BLaER1 treated with 17β-estradiol and CSF1 and Interleukin-3, amounts not matched to agents 10 nM and 100 nM (cell line): ENCODE measurements around the gene KRTAP12-2.

Experiments used
- H3K27ac ChIP-seq, 11 experiments: shearing (Covaris generic); formaldehyde crosslinking; 2 replicates each; pipeline ENCODE4 v1.8.1; 2022
- H3K27me3 ChIP-seq, 11 experiments: shearing (Covaris generic); formaldehyde crosslinking; 2 replicates each; pipeline ENCODE4 v1.8.1; 2022
- H3K36me3 ChIP-seq, 11 experiments: shearing (Covaris generic); formaldehyde crosslinking; 2 replicates each; pipeline ENCODE4 v1.8.1; 2022
- H3K4me1 ChIP-seq, 10 experiments: shearing (Covaris generic); formaldehyde crosslinking; 2 replicates each; pipeline ENCODE4 v1.8.1; 2022
- H3K4me2 ChIP-seq, 11 experiments: shearing (Covaris generic); formaldehyde crosslinking; 2 replicates each; pipeline ENCODE4 v1.8.1; 2022
- H3K4me3 ChIP-seq, 10 experiments: shearing (Covaris generic); formaldehyde crosslinking; 2 replicates each; pipeline ENCODE4 v1.8.1; 2022
- H3K9ac ChIP-seq, 11 experiments: shearing (Covaris generic); formaldehyde crosslinking; 2 replicates each; pipeline ENCODE4 v1.8.1; 2022
- H3K9me3 ChIP-seq, 11 experiments: shearing (Covaris generic); formaldehyde crosslinking; replicated peaks in 1 of 11; 2 replicates each; pipeline ENCODE4 v1.8.1; 2022
- H4K20me1 ChIP-seq, 11 experiments: shearing (Covaris generic); formaldehyde crosslinking; 2 replicates each; pipeline ENCODE4 v1.8.1; 2022
- Cebpa-rat ChIP-seq, 11 experiments: shearing (Covaris generic); IDR thresholded peaks; 2 replicates each; pipeline ENCODE4 v1.8.1; 2022

Gene KRTAP12-2

GRCh38 chr21:44703731-44704635, 37.3 kb upstream of the KRTAP12-2 start:
- TF ChIP-seq Cebpa-rat (IDR thresholded peaks at IDR 0.05), result no peak
- peaks cover 68 to 99% (median 92%) of the 10 kb centered on the region in 11 experiments for H3K27me3 ChIP-seq
- H3K4me1 ChIP-seq, result peaks cover 10 to 23% (median 15%) of the 10 kb centered on the region in 10 experiments; a peak in 18 of 20 replicates
- peaks cover 20 to 32% (median 22%) of the 10 kb centered on the region in 11 experiments for H3K9me3 ChIP-seq
- peaks cover 0 to 32% (median 2%) of the 10 kb centered on the region in 11 experiments; a peak in 9 of 22 replicates for H4K20me1 ChIP-seq
- H3K4me2 ChIP-seq, result no peak overlapping the region
- H3K4me3 ChIP-seq, result no peak overlapping the region
- no peak overlapping the region for H3K27ac ChIP-seq
- H3K36me3 ChIP-seq, result no peaks in the 10 kb centered on the region
- H3K9ac ChIP-seq, result no peak overlapping the region

GRCh38 chr21:44702973-44703730, 36.4 kb upstream of the KRTAP12-2 start:
- Histone ChIP-seq H3K27me3 (peaks cover 67 to 99% (median 92%) of the 10 kb centered on the region in 11 experiments), H3K9me3 (peaks cover 20 to 32% (median 22%) of the 10 kb centered on the region in 11 experiments), H3K36me3 (no peaks in the 10 kb centered on the region), H3K4me3 (no peak overlapping the region), H3K4me2 (no peak overlapping the region), H3K4me1 (peaks cover 4 to 23% (median 13%) of the 10 kb centered on the region in 10 experiments; a peak in 18 of 20 replicates), H4K20me1 (peaks cover 0 to 25% (median 0%) of the 10 kb centered on the region in 11 experiments; a peak in 6 of 22 replicates), H3K27ac (no peak overlapping the region), H3K9ac (no peak overlapping the region)
- TF ChIP-seq Cebpa-rat (IDR thresholded peaks at IDR 0.05), result no peak

DNA sequence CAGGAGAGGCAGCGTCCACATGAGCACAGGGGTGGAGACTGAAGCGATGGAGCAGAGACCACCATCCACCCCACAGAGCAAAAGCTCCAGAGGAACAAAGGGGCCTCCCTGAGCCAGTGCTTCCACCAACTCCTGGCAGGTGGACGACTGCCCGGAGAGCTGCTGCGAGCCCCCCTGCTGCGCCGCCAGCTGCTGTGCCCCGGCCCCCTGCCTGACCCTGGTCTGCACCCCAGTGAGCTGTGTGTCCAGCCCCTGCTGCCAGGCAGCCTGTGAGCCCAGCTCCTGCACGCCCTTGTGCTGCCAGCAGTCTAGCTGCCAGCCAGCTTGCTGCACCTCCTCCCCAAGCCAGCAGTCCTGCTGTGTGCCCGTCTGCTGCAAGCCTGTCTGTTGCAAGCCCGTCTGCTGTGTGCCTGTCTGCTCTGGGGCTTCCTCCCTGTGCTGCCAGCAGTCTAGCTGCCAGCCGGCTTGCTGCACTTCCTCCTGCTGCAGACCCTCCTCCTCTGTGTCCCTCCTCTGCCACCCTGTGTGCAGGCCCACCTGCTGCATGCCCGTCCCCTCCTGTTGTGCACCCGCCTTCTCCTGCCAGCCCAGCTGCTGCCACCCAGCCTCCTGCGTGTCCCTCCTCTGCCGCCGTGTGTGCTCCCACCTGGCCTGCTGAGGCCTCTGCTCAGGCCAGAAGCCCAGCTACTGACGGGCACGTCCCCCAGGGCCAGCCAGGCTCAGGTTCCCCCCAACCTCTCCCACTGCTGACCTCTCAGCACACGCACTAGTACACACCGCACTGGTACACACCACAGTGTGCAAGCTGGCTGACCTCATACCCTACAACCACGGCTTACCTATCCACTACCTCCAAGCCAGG, 35.6 kb upstream of the KRTAP12-2 start:
- no peak for TF ChIP-seq Cebpa-rat (IDR thresholded peaks at IDR 0.05)
- no peak overlapping the region for H3K9ac ChIP-seq
- H4K20me1 ChIP-seq, result peaks cover 0 to 23% (median 0%) of the 10 kb centered on the region in 11 experiments; a peak in 4 of 22 replicates
- peaks cover 20 to 30% (median 22%) of the 10 kb centered on the region in 11 experiments for H3K9me3 ChIP-seq
- no peaks in the 10 kb centered on the region for H3K36me3 ChIP-seq
- H3K27ac ChIP-seq, result no peak overlapping the region
- no peak overlapping the region for H3K4me3 ChIP-seq
- H3K27me3 ChIP-seq, result peaks cover 66 to 99% (median 92%) of the 10 kb centered on the region in 11 experiments
- peaks cover 4 to 23% (median 13%) of the 10 kb centered on the region in 10 experiments; a peak in 18 of 20 replicates for H3K4me1 ChIP-seq
- H3K4me2 ChIP-seq, result no peak overlapping the region

GRCh38 chr21:44701541-44701940, 34.8 kb upstream of the KRTAP12-2 start:
- Histone ChIP-seq H4K20me1 (peaks cover 0 to 23% (median 0%) of the 10 kb centered on the region in 11 experiments; a peak in 4 of 22 replicates), H3K9ac (no peak overlapping the region), H3K4me2 (peak overlapping the region in 2 of 11 experiments; percentile 60 to 64; a peak in 2 of 22 replicates), H3K27me3 (peaks cover 58 to 96% (median 86%) of the 10 kb centered on the region in 11 experiments), H3K4me3 (no peak overlapping the region), H3K27ac (no peak overlapping the region), H3K36me3 (no peaks in the 10 kb centered on the region), H3K9me3 (peaks cover 15 to 24% (median 18%) of the 10 kb centered on the region in 11 experiments), H3K4me1 (peaks cover 4 to 23% (median 13%) of the 10 kb centered on the region in 10 experiments; a peak in 18 of 20 replicates)
- no peak for TF ChIP-seq Cebpa-rat (IDR thresholded peaks at IDR 0.05)

DNA sequence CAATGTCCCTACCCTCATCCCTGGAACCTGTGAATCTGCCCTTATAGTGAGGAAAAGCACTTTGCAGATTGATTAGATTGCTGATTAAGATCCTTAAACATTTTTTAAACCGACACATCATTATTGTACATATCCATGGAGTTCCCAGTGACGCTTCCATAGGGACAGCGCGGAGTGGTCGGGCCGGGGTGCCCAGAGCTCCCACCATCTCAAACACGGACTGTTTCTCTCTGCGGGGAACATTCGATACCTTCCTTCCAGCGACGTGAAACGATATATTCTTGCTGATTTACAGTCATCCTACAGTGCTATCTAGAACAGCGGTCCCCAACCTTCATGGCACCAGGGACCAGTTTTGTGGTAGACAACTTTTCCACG, 34.3 kb upstream of the KRTAP12-2 start:
- Histone ChIP-seq H3K4me1 (peaks cover 4 to 23% (median 13%) of the 10 kb centered on the region in 10 experiments; a peak in 18 of 20 replicates), H3K27ac (no peak overlapping the region), H4K20me1 (peaks cover 0 to 23% (median 0%) of the 10 kb centered on the region in 11 experiments; a peak in 4 of 22 replicates), H3K4me2 (peak overlapping the region in 9 of 11 experiments; percentile 20 to 67 (median 60); a peak in 19 of 22 replicates), H3K9ac (no peak overlapping the region), H3K36me3 (no peaks in the 10 kb centered on the region), H3K27me3 (peaks cover 53 to 91% (median 80%) of the 10 kb centered on the region in 11 experiments), H3K4me3 (no peak overlapping the region), H3K9me3 (peaks cover 10 to 19% (median 13%) of the 10 kb centered on the region in 11 experiments)
- no peak for TF ChIP-seq Cebpa-rat (IDR thresholded peaks at IDR 0.05)

DNA sequence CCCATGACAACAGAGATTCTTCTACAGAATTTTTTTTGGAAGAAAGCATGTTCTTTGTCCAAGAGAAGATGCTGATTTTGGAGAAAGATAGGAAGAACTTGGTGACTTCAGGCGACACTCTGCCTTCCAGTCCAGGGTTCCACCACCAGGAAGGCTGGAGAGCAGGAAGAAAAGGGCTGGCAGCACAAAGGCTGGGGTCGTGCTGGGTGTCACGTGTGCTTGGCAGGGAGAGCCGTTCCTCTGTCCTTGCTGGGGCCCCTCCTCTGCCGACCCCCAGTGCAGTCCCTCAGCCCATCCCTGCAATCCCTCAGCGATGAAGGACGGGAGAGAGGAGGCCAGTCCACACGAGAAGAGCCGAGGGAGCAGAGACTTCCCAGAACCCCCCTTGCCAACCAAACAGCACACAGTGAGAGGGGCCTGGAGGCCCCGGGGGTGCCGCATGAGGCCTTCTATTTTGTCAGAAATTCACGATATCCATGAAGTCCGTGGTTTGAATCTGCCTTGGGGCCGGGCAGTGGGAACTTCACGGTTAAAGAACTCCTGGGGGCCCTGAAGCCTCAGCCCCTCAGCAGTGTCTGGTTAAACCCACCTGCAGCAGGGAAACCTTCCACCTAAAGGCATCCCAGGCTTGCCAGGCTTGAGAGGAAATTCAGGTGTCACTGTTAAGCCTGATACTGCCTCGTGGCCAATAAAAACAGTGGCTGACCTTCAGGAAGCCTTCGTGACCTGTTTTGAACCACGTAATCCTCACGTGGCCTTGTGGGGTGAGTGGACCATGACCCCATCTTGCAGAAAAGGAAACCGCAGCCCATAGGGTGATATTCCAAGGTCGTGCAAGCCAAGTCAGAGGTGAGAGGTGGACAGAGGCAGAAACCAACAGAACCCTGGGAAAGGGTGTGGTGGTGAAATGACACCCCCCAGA, 33.6 kb upstream of the KRTAP12-2 start:
- no peak overlapping the region for H3K9ac ChIP-seq
- H3K36me3 ChIP-seq, result no peaks in the 10 kb centered on the region
- H3K9me3 ChIP-seq, result peaks cover 5 to 12% (median 7%) of the 10 kb centered on the region in 11 experiments; a peak in 18 of 22 replicates
- H3K27me3 ChIP-seq, result peaks cover 50 to 85% (median 74%) of the 10 kb centered on the region in 11 experiments
- H3K4me2 ChIP-seq, result peak overlapping the region in 9 of 11 experiments; percentile 20 to 67 (median 60); a peak in 19 of 22 replicates
- no peak for TF ChIP-seq Cebpa-rat (IDR thresholded peaks at IDR 0.05)
- H3K27ac ChIP-seq, result no peak overlapping the region
- peaks cover 4 to 23% (median 13%) of the 10 kb centered on the region in 10 experiments; a peak in 18 of 20 replicates for H3K4me1 ChIP-seq
- no peak overlapping the region for H3K4me3 ChIP-seq
- peaks cover 0 to 23% (median 0%) of the 10 kb centered on the region in 11 experiments; a peak in 4 of 22 replicates for H4K20me1 ChIP-seq

- Histone ChIP-seq H3K4me1 (peaks cover 4 to 23% (median 13%) of the 10 kb centered on the region in 10 experiments; a peak in 18 of 20 replicates), H3K4me2 (peak overlapping the region in 2 of 11 experiments; percentile 62 to 64; a peak in 5 of 22 replicates), H3K27ac (no peak overlapping the region), H3K27me3 (peaks cover 46 to 77% (median 69%) of the 10 kb centered on the region in 11 experiments), H3K4me3 (no peak overlapping the region), H3K9ac (no peak overlapping the region), H4K20me1 (peaks cover 0 to 23% (median 0%) of the 10 kb centered on the region in 11 experiments; a peak in 4 of 22 replicates), H3K36me3 (no peaks in the 10 kb centered on the region), H3K9me3 (peaks cover under 1 to 9% (median 4%) of the 10 kb centered on the region in 11 experiments; a peak in 20 of 22 replicates)
- TF ChIP-seq Cebpa-rat (IDR thresholded peaks at IDR 0.05), result no peak
Measured at GRCh38 chr21:44699502-44700001, 32.8 kb upstream of the KRTAP12-2 start.
